ENCODE measurements around the gene TANC2. TPM values are rescaled to one million over a fixed set of nuclear protein-coding genes. Genes with fewer than 3 reads are reported as not detected.

Gene TANC2
- total and polyA plus RNA-seq, 2 donors (not counting 1 experiment from before 2014, with no cell fraction given): 7.2 to 41.9 TPM

GRCh38 chr17:63001689-63002394, 35.8 kb downstream of the TANC2 start:
- Histone ChIP-seq H3K4me3 (replicated peaks in 1 of 4; ENCODE audit: control extremely low read depth in 1 of 4, insufficient read depth in 1 of 4, low read depth in 3 of 4, low read length in 4 of 4) (no peak overlapping the region), H3K9me3 (ENCODE audit: control insufficient read depth, insufficient read depth, low read depth, low read length) (no peaks in the 10 kb centered on the region), H3K27ac (ENCODE audit: insufficient read depth, low read length) (no peak overlapping the region), H3K79me2 (ENCODE audit: control insufficient read depth, insufficient read depth, low read length) (peaks cover 8% of the 10 kb centered on the region), H3K36me3 (ENCODE audit: control insufficient read depth, insufficient read depth, low read length) (no peaks in the 10 kb centered on the region), H3K4me2 (ENCODE audit: extremely low read depth, insufficient read depth, low read length) (no peak overlapping the region), H2AFZ (ENCODE audit: low read length) (no peak overlapping the region), H3K27me3 (ENCODE audit: control insufficient read depth, insufficient read depth, low read length) (no peaks in the 10 kb centered on the region), H3K9ac (ENCODE audit: insufficient read depth, low read length) (no peak overlapping the region), H3K4me1 (ENCODE audit: control insufficient read depth, extremely low read depth, insufficient read depth, low read length) (no peaks in the 10 kb centered on the region), H4K20me1 (ENCODE audit: control insufficient read depth, extremely low read depth, insufficient read depth, low read length) (no peaks in the 10 kb centered on the region)
- no peak for TF ChIP-seq EZH2 (IDR thresholded peaks at IDR 0.05; ENCODE audit: low read length, missing control alignments)
- TF ChIP-seq CTCF (conservative IDR thresholded peaks at IDR 0.05 in 1 of 2, IDR thresholded peaks at IDR 0.05 in 1 of 2; ENCODE audit: low read depth in 1 of 2, low read length in 2 of 2): no peak
- DNase-seq (ENCODE audit: low read depth in 2 of 2): no peak

GRCh38 chr17:63002625-63003024, 36.6 kb downstream of the TANC2 start:
- Histone ChIP-seq H3K9me3 (ENCODE audit: control insufficient read depth, insufficient read depth, low read depth, low read length) (no peaks in the 10 kb centered on the region), H3K27ac (ENCODE audit: insufficient read depth, low read length) (no peak overlapping the region), H3K4me1 (ENCODE audit: control insufficient read depth, extremely low read depth, insufficient read depth, low read length) (no peaks in the 10 kb centered on the region), H3K79me2 (ENCODE audit: control insufficient read depth, insufficient read depth, low read length) (peaks cover 8% of the 10 kb centered on the region), H3K4me2 (ENCODE audit: extremely low read depth, insufficient read depth, low read length) (no peak overlapping the region), H3K4me3 (replicated peaks in 1 of 4; ENCODE audit: control extremely low read depth in 1 of 4, insufficient read depth in 1 of 4, low read depth in 3 of 4, low read length in 4 of 4) (no peak overlapping the region), H4K20me1 (ENCODE audit: control insufficient read depth, extremely low read depth, insufficient read depth, low read length) (no peaks in the 10 kb centered on the region), H3K27me3 (ENCODE audit: control insufficient read depth, insufficient read depth, low read length) (no peaks in the 10 kb centered on the region), H2AFZ (ENCODE audit: low read length) (no peak overlapping the region), H3K9ac (ENCODE audit: insufficient read depth, low read length) (no peak overlapping the region), H3K36me3 (ENCODE audit: control insufficient read depth, insufficient read depth, low read length) (no peaks in the 10 kb centered on the region)
- no peak for TF ChIP-seq EZH2 (IDR thresholded peaks at IDR 0.05; ENCODE audit: low read length, missing control alignments)
- no peak for TF ChIP-seq CTCF (conservative IDR thresholded peaks at IDR 0.05 in 1 of 2, IDR thresholded peaks at IDR 0.05 in 1 of 2; ENCODE audit: low read depth in 1 of 2, low read length in 2 of 2)
- no peak for DNase-seq (ENCODE audit: low read depth in 2 of 2)

- no peaks in the 10 kb centered on the region for H3K79me2 ChIP-seq (ENCODE audit: control insufficient read depth, insufficient read depth, low read length)
- H3K27ac ChIP-seq (ENCODE audit: insufficient read depth, low read length): no peak overlapping the region
- no peak for TF ChIP-seq EZH2 (IDR thresholded peaks at IDR 0.05; ENCODE audit: low read length, missing control alignments)
- no peak for TF ChIP-seq CTCF (conservative IDR thresholded peaks at IDR 0.05 in 1 of 2, IDR thresholded peaks at IDR 0.05 in 1 of 2; ENCODE audit: low read depth in 1 of 2, low read length in 2 of 2)
- H4K20me1 ChIP-seq (ENCODE audit: control insufficient read depth, extremely low read depth, insufficient read depth, low read length): no peaks in the 10 kb centered on the region
- H3K4me3 ChIP-seq (replicated peaks in 1 of 4; ENCODE audit: control extremely low read depth in 1 of 4, insufficient read depth in 1 of 4, low read depth in 3 of 4, low read length in 4 of 4): no peak overlapping the region
- DNase-seq (ENCODE audit: low read depth in 2 of 2): peak in 1 of 2 donors; percentile 41
- H3K27me3 ChIP-seq (ENCODE audit: control insufficient read depth, insufficient read depth, low read length): no peaks in the 10 kb centered on the region
- H3K4me1 ChIP-seq (ENCODE audit: control insufficient read depth, extremely low read depth, insufficient read depth, low read length): no peaks in the 10 kb centered on the region
- H3K9me3 ChIP-seq (ENCODE audit: control insufficient read depth, insufficient read depth, low read depth, low read length): no peaks in the 10 kb centered on the region
- H3K4me2 ChIP-seq (ENCODE audit: extremely low read depth, insufficient read depth, low read length): no peak overlapping the region
- no peak overlapping the region for H3K9ac ChIP-seq (ENCODE audit: insufficient read depth, low read length)
- H3K36me3 ChIP-seq (ENCODE audit: control insufficient read depth, insufficient read depth, low read length): no peaks in the 10 kb centered on the region
- no peak overlapping the region for H2AFZ ChIP-seq (ENCODE audit: low read length)
Measured at GRCh38 chr17:63015824-63016223, 49.8 kb downstream of the TANC2 start.

Other genes starting within 250 kb of the TANC2 start
- gene MARCHF10, start 157.9 kb upstream of the TANC2 start, total RNA-seq: 0.17 TPM in 1 of 2 replicates, not detected in the other
- 0.14 TPM in 1 of 2 replicates, not detected in the other for gene MARCHF10, start 157.9 kb upstream of the TANC2 start, polyA plus RNA-seq